Measurements from ENCODE around the gene LRCH3.

Gene LRCH3

GRCh38 chr3:197790033-197790432, 1.0 kb upstream of the LRCH3 start:
- TF ChIP-seq, protein P1, sequence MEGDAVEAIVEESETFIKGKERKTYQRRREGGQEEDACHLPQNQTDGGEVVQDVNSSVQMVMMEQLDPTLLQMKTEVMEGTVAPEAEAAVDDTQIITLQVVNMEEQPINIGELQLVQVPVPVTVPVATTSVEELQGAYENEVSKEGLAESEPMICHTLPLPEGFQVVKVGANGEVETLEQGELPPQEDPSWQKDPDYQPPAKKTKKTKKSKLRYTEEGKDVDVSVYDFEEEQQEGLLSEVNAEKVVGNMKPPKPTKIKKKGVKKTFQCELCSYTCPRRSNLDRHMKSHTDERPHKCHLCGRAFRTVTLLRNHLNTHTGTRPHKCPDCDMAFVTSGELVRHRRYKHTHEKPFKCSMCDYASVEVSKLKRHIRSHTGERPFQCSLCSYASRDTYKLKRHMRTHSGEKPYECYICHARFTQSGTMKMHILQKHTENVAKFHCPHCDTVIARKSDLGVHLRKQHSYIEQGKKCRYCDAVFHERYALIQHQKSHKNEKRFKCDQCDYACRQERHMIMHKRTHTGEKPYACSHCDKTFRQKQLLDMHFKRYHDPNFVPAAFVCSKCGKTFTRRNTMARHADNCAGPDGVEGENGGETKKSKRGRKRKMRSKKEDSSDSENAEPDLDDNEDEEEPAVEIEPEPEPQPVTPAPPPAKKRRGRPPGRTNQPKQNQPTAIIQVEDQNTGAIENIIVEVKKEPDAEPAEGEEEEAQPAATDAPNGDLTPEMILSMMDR (IDR thresholded peaks at IDR 0.05; ENCODE audit: low read depth, low read length): no peak
- no peak overlapping the region for H3K4me3 ChIP-seq (replicated peaks in 1 of 2; ENCODE audit: low read depth in 2 of 2, low read length in 2 of 2)
- no peak for DNase-seq (ENCODE audit: low read depth in 2 of 2)

- H3K4me3 ChIP-seq (replicated peaks in 1 of 2; ENCODE audit: low read depth in 2 of 2, low read length in 2 of 2): peak overlapping the region; percentile 87
- TF ChIP-seq, protein P1 (IDR thresholded peaks at IDR 0.05; ENCODE audit: low read depth, low read length): no peak
- peak; percentile 40 to 48 for DNase-seq (ENCODE audit: low read depth in 2 of 2)
These were observed 1.0 kb downstream of the LRCH3 start for GRCh38 chr3:197791892-197792647.

DNA sequence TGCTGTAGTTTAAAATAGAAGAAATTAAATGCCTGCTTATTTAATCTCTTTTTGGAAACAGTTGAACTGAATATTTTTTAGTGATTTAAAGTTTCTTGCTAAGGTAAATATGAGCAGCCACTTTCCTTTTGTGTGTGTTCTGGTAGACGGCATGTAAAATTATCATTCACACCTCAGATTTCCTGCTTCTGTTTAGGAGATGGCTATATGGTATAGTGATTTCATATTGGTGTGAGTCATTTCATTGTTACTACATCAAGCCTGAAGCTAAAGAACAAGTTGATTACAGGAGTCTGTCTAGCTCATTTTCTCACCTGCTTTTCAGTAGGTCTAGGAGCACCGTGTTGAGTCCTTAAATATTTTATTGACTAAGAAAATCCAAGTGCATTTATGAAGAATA, 2.2 kb downstream of the LRCH3 start:
- H3K4me3 ChIP-seq (replicated peaks in 1 of 2; ENCODE audit: low read depth in 2 of 2, low read length in 2 of 2): no peak overlapping the region

DNA sequence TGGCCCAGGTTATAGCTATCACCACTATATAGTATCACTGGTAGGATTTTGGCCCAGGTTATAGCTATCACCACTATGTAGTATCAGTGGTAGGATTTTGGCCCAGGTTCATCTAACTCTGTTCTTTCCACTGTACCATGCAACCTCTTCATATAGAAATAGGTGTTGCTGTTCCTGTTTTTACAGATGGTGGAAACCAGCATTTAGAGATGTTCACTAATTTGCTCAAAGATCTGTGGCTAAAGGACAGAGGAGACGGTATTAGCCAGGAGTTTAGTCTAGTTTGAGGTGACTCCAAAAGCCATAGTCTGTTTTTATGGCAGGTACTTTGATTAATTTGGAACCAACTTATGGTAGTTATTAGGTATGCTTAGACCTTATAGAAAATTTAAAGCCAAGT, 3.1 kb downstream of the LRCH3 start:
- no peak overlapping the region for H3K4me3 ChIP-seq (replicated peaks in 1 of 2; ENCODE audit: low read depth in 2 of 2, low read length in 2 of 2)
- no peak for DNase-seq (ENCODE audit: low read depth in 2 of 2)
- TF ChIP-seq, protein P1 (IDR thresholded peaks at IDR 0.05; ENCODE audit: low read depth, low read length): no peak

More for the DNA sequence above, 2.2 kb downstream of the LRCH3 start:
- TF ChIP-seq, protein P1 (IDR thresholded peaks at IDR 0.05; ENCODE audit: low read depth, low read length): no peak
- DNase-seq (ENCODE audit: low read depth in 2 of 2): peak; percentile 25 to 66

DNA sequence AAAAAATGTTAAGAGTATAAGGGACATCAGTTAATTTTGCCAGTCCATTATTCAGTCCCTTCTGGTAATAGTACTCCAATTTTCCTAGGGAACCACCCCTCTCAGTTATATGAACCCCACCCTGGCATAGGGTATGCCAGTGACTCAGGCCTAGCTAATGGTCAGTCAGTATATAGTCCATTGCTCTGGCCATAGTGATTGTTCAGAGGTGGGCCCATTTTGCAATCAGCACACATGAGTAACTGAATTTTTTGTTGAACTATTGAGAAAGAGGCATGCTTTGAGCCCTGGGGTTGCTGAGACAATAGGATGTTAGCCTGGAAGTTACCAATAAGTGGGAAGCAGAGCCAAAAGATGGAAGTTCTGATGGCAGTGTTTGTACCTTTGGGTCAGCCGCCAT, 4.1 kb downstream of the LRCH3 start:
- H3K4me3 ChIP-seq (replicated peaks in 1 of 2; ENCODE audit: low read depth in 2 of 2, low read length in 2 of 2): no peak overlapping the region
- DNase-seq (ENCODE audit: low read depth in 2 of 2): peak; percentile 67 to 97
- TF ChIP-seq, protein P1 (IDR thresholded peaks at IDR 0.05; ENCODE audit: low read depth, low read length): no peak

GRCh38 chr3:197796087-197796486, 5.0 kb downstream of the LRCH3 start:
- no peak overlapping the region for H3K4me3 ChIP-seq (replicated peaks in 1 of 2; ENCODE audit: low read depth in 2 of 2, low read length in 2 of 2)
- DNase-seq (ENCODE audit: low read depth in 2 of 2): no peak

More at GRCh38 chr3:197796087-197796486, 5.0 kb downstream of the LRCH3 start:
- TF ChIP-seq, protein P1 (IDR thresholded peaks at IDR 0.05; ENCODE audit: low read depth, low read length): no peak

Measured in cardiac fibroblast (primary cell).